NCI-H2029 treated with DMSO at 0.1 percent for 48 hours (cell line): Measurements from ENCODE around the gene TLE7.

ENCODE experiments used
- DNase-seq: peaks from one replicate; lab custom pipeline; 2025; lab: John Stamatoyannopoulos, UW

The TLE7 gene

DNA sequence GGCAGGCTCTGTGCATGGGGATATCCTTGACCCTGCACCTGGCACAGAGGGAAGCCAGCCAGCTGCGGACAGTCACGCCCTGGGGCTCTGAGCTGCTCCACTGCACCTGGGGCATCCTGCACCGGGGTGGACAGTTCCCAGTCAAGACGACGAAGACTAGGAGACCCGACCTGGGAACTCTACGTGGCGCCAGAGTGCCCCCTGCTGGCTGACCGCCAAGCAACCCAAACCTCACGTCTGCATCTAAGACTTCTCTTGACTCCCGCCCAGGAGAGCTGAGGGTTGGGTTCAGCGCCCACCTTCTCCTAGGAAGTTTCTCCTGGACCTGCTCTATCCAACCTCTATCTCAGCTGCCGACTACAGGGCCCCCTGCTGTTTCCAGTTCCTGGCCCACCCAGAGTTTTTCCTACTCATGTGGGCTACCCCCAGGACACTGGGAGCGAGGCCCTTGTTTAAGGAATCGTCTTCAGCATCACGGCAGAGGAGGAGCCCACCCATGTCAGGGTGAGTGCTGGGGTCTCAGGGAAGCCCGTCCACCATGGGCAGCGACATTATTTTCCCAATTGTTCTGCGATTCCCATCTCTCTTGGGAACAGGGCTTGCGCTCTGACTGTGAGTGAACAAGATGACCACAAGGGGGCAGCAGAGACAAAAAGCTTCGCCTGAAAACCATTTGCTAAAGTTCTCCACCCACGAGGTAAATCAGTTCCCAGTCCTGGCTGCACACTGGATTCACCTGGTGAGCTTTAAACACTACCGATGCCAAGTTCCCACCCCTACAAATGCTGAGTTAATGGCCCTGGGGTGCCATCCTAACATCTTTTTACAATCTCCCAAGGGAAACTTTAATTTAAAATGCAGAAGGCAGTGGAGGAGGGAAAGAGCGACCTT, 29.3 kb downstream of the TLE7 start:
- DNase-seq: no peak

DNA sequence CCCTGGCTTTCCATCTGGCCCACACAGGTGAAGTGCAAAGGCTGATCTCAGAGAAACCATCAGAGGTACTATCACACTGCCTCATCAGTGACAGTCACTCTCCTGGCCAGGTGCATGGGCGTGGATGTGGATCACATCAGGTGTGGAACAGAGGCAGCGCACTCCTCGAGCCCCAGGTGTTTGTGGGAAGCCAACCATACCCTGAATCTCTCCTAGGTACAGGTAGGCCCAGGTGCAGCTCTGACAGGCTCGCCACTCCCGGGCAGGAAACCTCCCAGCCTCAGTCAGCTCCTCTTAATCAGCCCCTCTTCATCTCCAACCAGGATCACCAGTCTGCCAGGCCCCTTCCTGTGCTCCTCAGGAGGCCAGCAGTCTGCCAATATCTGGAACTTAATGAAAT, 31.7 kb downstream of the TLE7 start:
- no peak for DNase-seq

GRCh38 chr16:71409011-71409775, 32.7 kb downstream of the TLE7 start:
- no peak for DNase-seq

GRCh38 chr16:71408536-71408935, 33.3 kb downstream of the TLE7 start:
- DNase-seq: no peak

DNA sequence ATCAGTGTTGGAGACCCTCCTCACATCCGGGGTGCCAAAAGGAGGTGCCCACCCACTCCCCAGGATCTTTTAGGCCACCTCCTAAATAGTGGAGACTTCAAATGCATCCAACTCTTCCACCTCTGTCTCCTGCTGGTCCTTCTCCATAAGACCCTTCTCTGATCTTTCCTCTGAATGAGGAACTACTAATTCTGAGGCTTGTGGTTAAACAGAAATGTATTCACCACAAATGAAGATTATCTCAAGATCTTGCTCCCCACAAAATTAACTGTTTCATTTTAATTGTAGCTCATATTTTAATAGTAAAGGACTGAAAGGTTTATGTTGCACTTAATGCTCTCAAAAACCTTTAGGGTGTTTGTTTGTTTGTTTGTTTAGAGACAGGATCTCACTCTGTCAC, 34.1 kb downstream of the TLE7 start:
- no peak for DNase-seq

DNA sequence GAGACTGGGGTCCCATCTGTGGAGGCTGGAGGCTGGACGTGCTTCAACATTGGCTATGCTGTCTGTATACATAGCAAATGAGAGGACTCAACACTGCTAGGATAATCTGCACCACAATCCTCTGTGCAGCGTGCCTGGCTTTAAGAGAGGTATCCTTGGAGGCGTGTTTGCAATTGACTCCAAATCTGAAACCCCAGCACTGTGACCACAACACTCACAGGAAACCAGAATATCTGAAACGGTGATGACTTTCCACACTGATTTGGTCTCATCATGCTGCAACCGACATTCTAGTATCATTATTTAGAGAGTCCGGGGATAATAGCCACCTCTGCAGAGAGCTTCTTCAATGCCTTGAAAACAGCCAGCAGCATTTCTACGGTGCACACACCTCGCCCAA, 35.1 kb downstream of the TLE7 start:
- no peak for DNase-seq

GRCh38 chr16:71406316-71406715, 35.5 kb downstream of the TLE7 start:
- no peak for DNase-seq

DNA sequence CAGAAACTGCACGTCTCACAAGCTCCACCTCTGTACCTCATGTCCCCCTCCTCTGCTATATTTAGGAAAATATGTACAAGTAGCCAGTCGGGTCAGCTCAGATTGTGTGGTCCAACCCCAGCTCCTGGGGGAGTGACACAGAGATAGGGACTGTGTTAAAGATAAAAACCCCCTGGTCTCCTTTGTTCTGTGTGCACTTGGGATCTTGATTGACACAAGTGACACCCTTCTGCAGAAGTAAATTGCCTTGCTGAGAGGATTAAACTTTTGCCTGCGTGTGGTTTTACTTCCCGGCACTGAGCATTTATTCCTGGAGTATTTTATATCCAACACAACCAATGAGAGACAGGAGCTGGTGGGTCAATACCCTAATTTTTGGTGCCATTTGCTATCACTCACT, 37.5 kb downstream of the TLE7 start:
- DNase-seq: no peak

DNA sequence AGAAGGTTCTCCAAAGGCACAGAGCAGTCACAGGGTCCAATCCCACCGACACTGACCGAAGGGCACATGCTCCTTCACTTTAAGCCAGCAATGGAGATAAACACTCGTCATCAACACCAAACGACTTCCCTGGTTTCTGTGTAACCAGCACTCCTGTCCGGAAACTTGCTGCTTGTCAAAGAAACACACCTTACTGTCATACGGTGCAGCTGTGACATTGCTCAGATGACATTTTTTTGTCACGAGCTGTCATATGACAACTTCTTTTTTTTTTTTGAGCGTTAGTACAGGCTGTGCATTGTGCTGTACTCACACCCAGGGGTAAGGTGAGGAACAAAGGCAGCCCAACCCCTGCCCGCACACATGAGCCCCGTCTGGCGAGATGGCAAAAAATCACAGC, 39.2 kb downstream of the TLE7 start:
- DNase-seq: no peak

DNA sequence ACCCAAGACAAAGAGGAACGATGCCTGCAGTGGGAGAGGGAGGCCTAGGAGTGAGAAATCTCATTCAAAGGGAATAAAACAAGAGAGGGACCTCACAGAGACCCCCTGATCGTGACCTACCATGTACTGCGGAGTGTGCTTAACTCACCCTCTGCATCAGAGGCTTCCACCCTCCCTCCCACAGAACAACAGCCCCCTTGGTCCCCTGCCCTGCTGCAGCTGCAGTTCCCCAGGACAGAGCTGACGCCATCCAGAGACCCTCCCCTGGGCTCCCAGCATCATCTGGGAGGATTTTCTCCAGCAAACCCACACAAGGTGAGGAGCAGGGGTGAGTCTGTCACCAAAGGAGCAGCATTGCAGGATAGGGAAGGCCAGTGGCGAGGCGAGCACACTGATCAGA, 39.8 kb downstream of the TLE7 start:
- DNase-seq: no peak

DNA sequence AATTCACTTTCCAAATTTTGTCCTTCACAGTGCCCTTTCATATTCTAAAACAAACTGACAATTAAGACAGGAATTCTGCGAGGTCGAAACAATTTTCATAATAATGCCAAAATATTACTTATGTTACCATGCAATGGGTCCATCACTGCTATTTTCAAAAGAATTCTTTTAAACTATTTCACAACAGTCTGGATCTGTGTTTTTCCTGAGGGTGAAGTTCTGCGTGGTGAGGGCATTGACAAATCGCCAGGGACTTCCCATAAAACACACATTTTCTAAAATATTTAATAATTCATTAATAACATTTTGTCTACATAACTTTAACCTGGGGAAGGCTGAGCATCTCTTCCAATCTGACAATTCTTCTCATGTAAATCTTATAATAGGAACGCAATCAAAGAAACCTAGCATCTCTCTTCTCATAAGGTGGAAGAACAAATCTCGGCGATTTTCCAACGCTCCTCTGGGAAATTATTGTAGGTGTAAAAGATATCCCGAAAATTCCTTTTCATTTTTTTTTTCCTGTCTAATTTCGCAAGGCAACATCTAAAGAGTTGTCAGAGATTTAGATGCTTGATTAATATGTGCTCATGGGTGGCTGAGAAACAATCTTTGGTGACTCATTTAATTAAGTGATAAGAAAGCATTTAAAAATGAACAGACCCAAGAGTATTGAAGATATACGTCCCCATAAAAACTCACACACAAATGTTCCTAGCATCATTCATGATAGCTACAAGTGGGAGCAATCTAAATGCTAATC, 41.9 kb downstream of the TLE7 start:
- DNase-seq: no peak

- no peak for DNase-seq
These were observed 45.3 kb downstream of the TLE7 start for GRCh38 chr16:71396594-71396993.

DNA sequence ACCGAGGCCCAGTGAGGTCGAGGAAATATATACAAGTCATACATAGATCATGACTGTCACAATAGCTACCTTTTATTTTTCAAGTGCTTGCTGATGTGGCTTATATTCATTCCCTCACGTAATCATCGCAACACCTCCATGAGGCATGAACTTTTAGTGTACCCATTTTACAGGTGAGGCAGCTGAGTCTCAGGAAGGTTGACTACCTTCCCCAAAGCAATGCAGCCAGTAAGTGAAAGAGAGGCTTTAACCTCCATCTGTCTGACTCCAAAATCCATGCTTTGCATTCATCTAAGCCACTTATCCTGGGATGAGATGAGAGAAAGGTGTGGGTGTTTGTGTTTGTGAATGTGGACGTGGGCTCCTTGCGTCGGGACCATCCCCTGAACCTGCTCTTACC, 52.5 kb downstream of the TLE7 start:
- DNase-seq: no peak

DNA sequence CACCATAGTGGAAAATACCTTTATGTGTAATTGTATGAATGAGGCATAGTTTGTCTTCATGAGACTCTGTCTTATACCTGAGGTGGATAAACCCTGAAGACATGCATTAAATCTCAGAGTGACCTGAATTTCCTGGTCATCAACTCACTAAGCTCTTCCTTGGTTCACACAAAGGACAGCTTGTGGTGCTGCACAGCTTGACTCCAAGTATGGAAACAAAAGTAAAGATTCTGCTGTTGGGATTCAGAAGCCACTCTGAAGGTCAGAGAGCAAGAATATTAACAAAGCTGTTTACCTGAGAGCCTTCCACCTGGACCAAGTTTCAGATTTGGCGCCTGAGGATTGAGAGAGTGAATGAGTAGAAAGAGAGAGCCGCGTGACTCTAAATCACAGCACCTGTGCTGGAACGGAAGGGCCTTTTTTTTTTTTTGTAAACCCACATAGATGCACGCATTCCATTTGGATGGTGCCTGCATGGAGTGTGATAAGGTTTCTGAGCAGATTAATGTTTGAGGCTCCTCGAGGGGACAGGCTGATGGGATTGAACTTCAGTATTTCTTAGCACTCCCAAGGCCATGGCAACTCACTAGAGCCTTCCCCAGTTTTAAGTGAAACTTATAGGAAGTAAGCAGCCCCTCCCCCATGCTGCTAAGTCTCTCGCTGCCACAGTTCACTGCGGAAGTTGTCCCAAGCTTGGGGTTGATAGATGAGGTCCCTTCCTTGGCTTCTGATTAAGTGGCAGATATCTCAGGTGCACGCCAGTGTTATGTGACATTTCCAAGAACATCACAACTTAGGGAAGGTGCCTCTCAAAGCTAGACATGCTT, 54.6 kb downstream of the TLE7 start:
- no peak for DNase-seq

DNA sequence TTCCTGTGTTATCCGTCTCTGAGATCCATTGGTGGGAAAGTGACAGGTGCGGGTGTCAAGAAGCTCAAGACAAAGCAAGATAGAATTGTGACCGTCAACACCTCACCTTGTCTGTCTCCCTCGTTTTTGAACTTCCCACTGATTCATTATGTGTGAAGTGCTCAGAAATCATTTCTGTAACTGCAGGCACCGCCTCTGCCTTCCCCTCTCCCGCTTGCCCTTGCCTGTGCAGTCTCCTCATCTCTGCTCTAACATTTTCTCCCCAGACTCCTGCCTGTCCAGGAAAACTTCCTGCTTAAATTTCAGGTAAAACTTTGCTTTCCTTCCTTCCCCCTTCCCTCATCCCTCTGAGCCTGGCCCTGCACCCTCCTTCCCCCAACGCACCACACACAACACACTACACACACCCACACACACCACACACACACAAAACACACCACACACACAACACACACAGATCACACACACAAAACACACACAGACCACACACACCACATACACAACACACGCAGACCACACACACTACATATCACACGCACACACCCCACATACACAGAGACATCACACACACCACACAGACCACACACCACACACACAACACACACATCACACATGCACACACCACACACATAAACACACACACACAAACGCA, 57.7 kb downstream of the TLE7 start:
- no peak for DNase-seq

- no peak for DNase-seq
These were observed 58.6 kb downstream of the TLE7 start for GRCh38 chr16:71383054-71383773.

GRCh38 chr16:71380831-71381230, 61.0 kb downstream of the TLE7 start:
- DNase-seq: no peak
